ENCODE data around the gene GLI1.
"Not testable (repeated sequence)": the region's sequence is repeated elsewhere in the genome, so short reads cannot be mapped to it uniquely, and the experiment has no call there.

GLI1 gene

GRCh38 chr12:57459750-57460467 lies at the start of gene GLI1:
Gene GLI1, plus strand, starts transcription at chr12:57459785. Its CDS starts 3,907 bp downstream, at chr12:57463692.
- H3K27ac ChIP-seq = peak within 1 kb of the TSS; percentile 75 to 97 (median 88)
- peaks cover 45 to 74% (median 69%) of the 10 kb centered on the region in 10 experiments for H3K4me1 ChIP-seq
- peak within 1 kb of the TSS; percentile 89 to 100 (median 99) for H3K4me2 ChIP-seq
- H3K9me3 ChIP-seq (replicated peaks in 1 of 11) = no peaks in the 10 kb centered on the region
- peaks cover 7 to 22% (median 18%) of the 10 kb centered on the region in 11 experiments for H3K27me3 ChIP-seq
- H4K20me1 ChIP-seq = peaks cover 0 to 9% (median 0%) of the 10 kb centered on the region in 11 experiments; a peak in 4 of 22 replicates
- no peaks in the 10 kb centered on the region for H3K36me3 ChIP-seq
- H3K4me3 ChIP-seq = peak within 1 kb of the TSS; percentile 56 to 75 (median 70)
- peak within 1 kb of the TSS; percentile 67 to 90 (median 82) for H3K9ac ChIP-seq
- TF ChIP-seq Cebpa-rat (IDR thresholded peaks at IDR 0.05) = no peak

- H3K27me3 ChIP-seq = no peaks in the 10 kb centered on the region
- no peaks in the 10 kb centered on the region for H3K9me3 ChIP-seq (replicated peaks in 1 of 11)
- H3K9ac ChIP-seq = no peak overlapping the region
- no peak overlapping the region for H3K4me3 ChIP-seq
- no peak for TF ChIP-seq Cebpa-rat (IDR thresholded peaks at IDR 0.05)
- no peak overlapping the region for H3K4me2 ChIP-seq
- H3K4me1 ChIP-seq = peaks cover 0 to 3% (median 0%) of the 10 kb centered on the region in 10 experiments; a peak in 1 of 20 replicates
- no peak overlapping the region for H3K27ac ChIP-seq
- peaks cover 0 to 53% (median 5%) of the 10 kb centered on the region in 11 experiments; a peak in 9 of 22 replicates for H4K20me1 ChIP-seq
- H3K36me3 ChIP-seq = peaks cover 13 to 54% (median 24%) of the 10 kb centered on the region in 11 experiments; a peak in 19 of 22 replicates
These were observed 49.1 kb upstream of the GLI1 start for GRCh38 chr12:57410534-57410933.

DNA sequence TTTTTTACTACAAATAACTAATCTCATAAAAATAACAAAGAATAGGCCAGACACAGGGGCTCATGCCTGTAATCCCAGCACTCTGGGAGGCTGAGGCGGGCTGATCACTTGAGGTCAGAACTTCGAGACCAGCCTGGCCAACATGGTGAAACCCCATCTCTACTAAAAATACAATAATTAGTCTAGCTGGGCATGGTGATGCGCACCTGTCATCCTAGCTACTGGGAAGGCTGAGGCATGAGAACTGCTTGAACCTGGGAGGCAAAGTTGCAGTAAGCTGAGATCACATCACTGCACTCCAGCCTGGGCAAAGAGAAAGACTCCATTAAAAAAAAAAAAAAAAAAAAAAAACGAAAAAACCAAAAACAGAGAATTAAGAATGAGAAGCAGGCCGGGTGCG lies 45.4 kb upstream of the GLI1 start:
- H3K9ac ChIP-seq; H3K27ac ChIP-seq; H3K27me3 ChIP-seq; H3K9me3 ChIP-seq (replicated peaks in 1 of 11); H3K4me2 ChIP-seq; H3K4me3 ChIP-seq: not testable (repeated sequence)
- Histone ChIP-seq H3K4me1 (peaks cover 0 to 19% (median 0%) of the 10 kb centered on the region in 10 experiments; a peak in 9 of 20 replicates), H3K36me3 (peaks cover 13 to 54% (median 24%) of the 10 kb centered on the region in 11 experiments; a peak in 19 of 22 replicates), H4K20me1 (peaks cover 0 to 76% (median 7%) of the 10 kb centered on the region in 11 experiments; a peak in 10 of 22 replicates)

- no peaks in the 10 kb centered on the region for H3K27me3 ChIP-seq
- peaks cover 0 to 19% (median 0%) of the 10 kb centered on the region in 10 experiments; a peak in 9 of 20 replicates for H3K4me1 ChIP-seq
- H3K27ac ChIP-seq = no peak overlapping the region
- no peak overlapping the region for H3K9ac ChIP-seq
- H3K4me3 ChIP-seq = no peak overlapping the region
- no peak for TF ChIP-seq Cebpa-rat (IDR thresholded peaks at IDR 0.05)
- no peak overlapping the region for H3K4me2 ChIP-seq
- no peaks in the 10 kb centered on the region for H3K9me3 ChIP-seq (replicated peaks in 1 of 11)
- H4K20me1 ChIP-seq = peaks cover 0 to 75% (median 7%) of the 10 kb centered on the region in 11 experiments; a peak in 11 of 22 replicates
- H3K36me3 ChIP-seq = peaks cover 21 to 62% (median 31%) of the 10 kb centered on the region in 11 experiments; a peak in 20 of 22 replicates
These were observed 44.5 kb upstream of the GLI1 start for GRCh38 chr12:57415088-57415487.

DNA sequence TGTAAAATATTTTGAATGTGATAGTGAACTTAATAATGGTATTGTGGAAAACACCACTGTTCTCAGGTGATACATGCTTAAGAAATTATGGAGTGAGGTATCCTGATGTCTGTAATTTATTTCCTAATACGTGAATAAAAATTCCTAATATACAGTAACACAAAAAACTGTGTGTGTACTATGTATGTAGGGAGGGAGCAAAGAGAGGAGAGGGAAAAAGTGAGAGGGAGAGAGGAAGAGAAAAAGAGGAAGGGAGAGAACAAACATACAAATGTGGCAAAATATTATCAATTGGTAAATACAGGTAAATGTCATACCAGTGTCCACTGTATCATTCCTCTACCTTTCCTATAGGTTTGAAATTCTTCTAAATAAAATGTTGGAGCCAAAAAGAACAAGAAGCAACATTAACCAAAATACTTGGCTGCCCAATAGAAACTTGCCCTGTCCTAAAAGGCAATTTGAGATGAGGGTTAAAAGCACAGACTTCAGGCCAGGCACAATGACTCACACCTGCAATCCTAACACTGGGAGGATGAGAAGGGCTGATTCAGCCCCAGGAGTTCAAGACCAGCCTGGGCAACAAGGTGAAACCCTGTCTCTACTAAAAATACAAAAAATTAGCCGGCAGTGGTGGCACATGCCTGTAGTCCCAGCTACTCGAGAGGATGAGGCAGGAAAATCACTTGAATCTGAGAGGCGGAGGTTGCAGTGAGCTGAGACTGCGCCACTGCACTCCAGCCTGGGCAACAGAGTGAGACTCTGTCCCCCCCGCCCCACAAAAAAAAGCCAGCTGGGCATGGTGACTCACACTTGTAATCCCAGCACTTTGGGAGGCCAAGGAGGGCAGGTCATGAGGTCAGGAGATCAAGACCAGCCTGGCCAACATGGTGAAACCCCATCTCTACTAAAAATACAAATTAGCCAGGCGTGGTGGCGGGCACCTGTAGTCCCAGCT lies 43.3 kb upstream of the GLI1 start:
- H3K9me3 ChIP-seq (replicated peaks in 1 of 11) = no peaks in the 10 kb centered on the region
- no peak overlapping the region for H3K4me3 ChIP-seq
- H3K9ac ChIP-seq = peak overlapping the region in 1 of 11 experiments; percentile 0; a peak in 1 of 22 replicates
- H3K36me3 ChIP-seq = peaks cover 27 to 62% (median 37%) of the 10 kb centered on the region in 11 experiments; a peak in 21 of 22 replicates
- H4K20me1 ChIP-seq = peaks cover 0 to 72% (median 7%) of the 10 kb centered on the region in 11 experiments; a peak in 11 of 22 replicates
- H3K27me3 ChIP-seq = no peaks in the 10 kb centered on the region
- H3K27ac ChIP-seq = no peak overlapping the region
- peak overlapping the region in 3 of 11 experiments; percentile 9 to 18 (median 10); a peak in 1 of 22 replicates for H3K4me2 ChIP-seq
- H3K4me1 ChIP-seq = peaks cover 0 to 18% (median 0%) of the 10 kb centered on the region in 10 experiments; a peak in 9 of 20 replicates
- no peak for TF ChIP-seq Cebpa-rat (IDR thresholded peaks at IDR 0.05)

- H3K36me3 ChIP-seq = peaks cover 34 to 63% (median 44%) of the 10 kb centered on the region in 11 experiments
- peaks cover 0 to 63% (median 7%) of the 10 kb centered on the region in 11 experiments; a peak in 11 of 22 replicates for H4K20me1 ChIP-seq
- no peak overlapping the region for H3K4me3 ChIP-seq
- TF ChIP-seq Cebpa-rat (IDR thresholded peaks at IDR 0.05) = no peak
- no peaks in the 10 kb centered on the region for H3K9me3 ChIP-seq (replicated peaks in 1 of 11)
- peaks cover 0 to 18% (median 0%) of the 10 kb centered on the region in 10 experiments; a peak in 9 of 20 replicates for H3K4me1 ChIP-seq
- H3K9ac ChIP-seq = no peak overlapping the region
- H3K27me3 ChIP-seq = no peaks in the 10 kb centered on the region
- no peak overlapping the region for H3K27ac ChIP-seq
- H3K4me2 ChIP-seq = no peak overlapping the region
These were observed 41.3 kb upstream of the GLI1 start for GRCh38 chr12:57418255-57418654.

DNA sequence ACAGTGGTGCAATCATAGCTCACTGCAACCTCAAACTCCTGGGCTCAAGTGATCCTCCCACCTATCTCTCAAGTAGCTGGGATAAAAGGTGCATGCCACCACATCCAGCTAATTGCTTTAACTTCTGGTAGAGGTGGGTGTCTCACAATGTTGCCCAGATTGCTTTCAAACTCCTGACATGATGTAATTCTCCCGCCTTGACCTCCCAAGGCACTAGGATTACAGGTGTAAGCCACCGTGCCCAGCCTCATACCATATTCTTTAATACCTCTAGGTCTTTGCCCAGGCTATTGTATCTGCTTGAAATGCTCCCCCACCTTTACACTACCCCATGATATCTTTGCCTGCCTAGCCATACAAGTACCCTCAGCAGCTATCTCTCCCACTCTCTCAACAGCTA lies 40.1 kb upstream of the GLI1 start:
- H3K27me3 ChIP-seq = no peaks in the 10 kb centered on the region
- peaks cover 39 to 74% (median 56%) of the 10 kb centered on the region in 11 experiments for H3K36me3 ChIP-seq

GRCh38 chr12:57420482-57420881 lies 39.1 kb upstream of the GLI1 start:
- no peaks in the 10 kb centered on the region for H3K27me3 ChIP-seq
- H4K20me1 ChIP-seq = peaks cover 0 to 56% (median 7%) of the 10 kb centered on the region in 11 experiments; a peak in 11 of 22 replicates
- H3K9ac ChIP-seq = no peak overlapping the region
- TF ChIP-seq Cebpa-rat (IDR thresholded peaks at IDR 0.05) = no peak
- H3K4me2 ChIP-seq = no peak overlapping the region
- no peak overlapping the region for H3K27ac ChIP-seq
- no peaks in the 10 kb centered on the region for H3K9me3 ChIP-seq (replicated peaks in 1 of 11)
- peaks cover 0 to 18% (median 0%) of the 10 kb centered on the region in 10 experiments; a peak in 9 of 20 replicates for H3K4me1 ChIP-seq
- H3K36me3 ChIP-seq = peaks cover 41 to 84% (median 66%) of the 10 kb centered on the region in 11 experiments
- no peak overlapping the region for H3K4me3 ChIP-seq

More for the DNA sequence above, 40.1 kb upstream of the GLI1 start:
- TF ChIP-seq Cebpa-rat (IDR thresholded peaks at IDR 0.05) = no peak
- Histone ChIP-seq H3K4me1 (peaks cover 0 to 18% (median 0%) of the 10 kb centered on the region in 10 experiments; a peak in 9 of 20 replicates), H3K9me3 (replicated peaks in 1 of 11) (no peaks in the 10 kb centered on the region), H3K4me2 (no peak overlapping the region), H3K9ac (no peak overlapping the region), H4K20me1 (peaks cover 0 to 66% (median 7%) of the 10 kb centered on the region in 11 experiments; a peak in 11 of 22 replicates), H3K27ac (no peak overlapping the region), H3K4me3 (no peak overlapping the region)

DNA sequence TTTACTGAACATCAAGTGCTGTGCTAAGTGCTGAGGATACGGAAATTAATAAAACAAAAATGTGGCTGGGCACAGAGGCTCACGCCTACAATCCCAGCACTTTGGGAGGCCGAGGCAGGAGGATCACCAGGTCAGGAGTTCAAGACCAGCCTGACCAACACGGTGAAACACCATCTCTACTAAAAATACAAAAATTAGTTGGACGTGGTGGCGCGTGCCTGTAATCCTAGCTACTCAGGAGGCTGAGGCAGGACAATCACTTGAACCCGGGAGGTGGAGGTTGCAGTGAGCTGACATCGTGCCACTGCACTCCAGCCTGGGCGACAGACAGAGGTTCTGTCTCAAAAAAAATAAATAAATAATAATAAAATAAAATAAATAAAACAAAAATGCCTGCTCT lies 32.6 kb upstream of the GLI1 start:
- H3K36me3 ChIP-seq = peaks cover 26 to 47% (median 41%) of the 10 kb centered on the region in 11 experiments
- H3K27ac ChIP-seq; H3K9ac ChIP-seq; H3K9me3 ChIP-seq (replicated peaks in 1 of 11); H4K20me1 ChIP-seq; H3K4me2 ChIP-seq; H3K4me3 ChIP-seq; H3K27me3 ChIP-seq: not testable (repeated sequence)
- peaks cover 9 to 28% (median 20%) of the 10 kb centered on the region in 10 experiments; a peak in 19 of 20 replicates for H3K4me1 ChIP-seq

Data from BLaER1 treated with 17β-estradiol and CSF1 and Interleukin-3, amounts not matched to agents 10 nM and 100 nM (cell line).